ENCODE measurements around the gene TTBK1. TPM values are rescaled to one million over a fixed set of nuclear protein-coding genes. Genes with fewer than 3 reads are reported as not detected.

TTBK1 gene
- total RNA-seq, 1 experiment from 2014 or later: 0.68 TPM

DNA sequence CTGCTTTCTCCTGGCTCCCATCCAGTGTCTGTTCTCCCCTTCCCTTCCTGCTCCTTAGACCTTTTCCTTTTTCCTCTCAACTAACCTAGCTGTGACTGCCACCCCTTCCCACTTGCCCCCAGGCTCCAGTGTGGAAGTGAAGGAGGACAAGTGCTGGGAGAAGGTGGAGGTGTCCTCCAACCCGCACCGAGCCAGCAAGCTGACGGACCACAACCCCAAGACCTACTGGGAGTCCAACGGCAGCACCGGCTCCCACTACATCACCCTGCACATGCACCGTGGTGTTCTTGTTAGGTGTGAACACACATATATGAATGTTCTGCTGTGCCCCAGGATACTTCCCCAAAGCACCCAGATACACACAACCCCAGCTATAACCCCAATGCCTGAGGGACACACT lies 42.7 kb upstream of the TTBK1 start (continued):
- TF ChIP-seq, protein P1, sequence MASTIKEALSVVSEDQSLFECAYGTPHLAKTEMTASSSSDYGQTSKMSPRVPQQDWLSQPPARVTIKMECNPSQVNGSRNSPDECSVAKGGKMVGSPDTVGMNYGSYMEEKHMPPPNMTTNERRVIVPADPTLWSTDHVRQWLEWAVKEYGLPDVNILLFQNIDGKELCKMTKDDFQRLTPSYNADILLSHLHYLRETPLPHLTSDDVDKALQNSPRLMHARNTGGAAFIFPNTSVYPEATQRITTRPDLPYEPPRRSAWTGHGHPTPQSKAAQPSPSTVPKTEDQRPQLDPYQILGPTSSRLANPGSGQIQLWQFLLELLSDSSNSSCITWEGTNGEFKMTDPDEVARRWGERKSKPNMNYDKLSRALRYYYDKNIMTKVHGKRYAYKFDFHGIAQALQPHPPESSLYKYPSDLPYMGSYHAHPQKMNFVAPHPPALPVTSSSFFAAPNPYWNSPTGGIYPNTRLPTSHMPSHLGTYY (CRISPR knock-in tag; IDR thresholded peaks at IDR 0.05): no peak
- TF ChIP-seq ZNF423 (CRISPR knock-in tag; IDR thresholded peaks at IDR 0.05): no peak

DNA sequence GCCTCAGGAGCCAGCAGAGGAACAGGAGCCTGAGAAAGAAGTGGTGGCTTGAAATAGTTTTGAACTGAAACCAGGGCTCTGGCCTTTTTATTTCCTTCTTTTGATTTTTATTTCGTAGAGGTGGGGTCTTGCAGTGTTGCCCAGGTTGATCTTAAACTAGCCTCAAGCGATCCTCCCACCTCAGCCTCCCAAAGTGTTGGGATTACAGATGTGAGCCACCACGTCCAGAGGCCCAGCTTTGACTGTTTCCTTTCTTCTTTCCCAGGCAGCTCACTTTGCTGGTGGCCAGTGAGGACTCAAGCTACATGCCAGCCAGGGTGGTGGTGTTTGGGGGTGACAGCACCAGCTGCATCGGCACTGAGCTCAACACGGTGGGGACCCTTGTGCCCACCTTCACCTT lies 40.8 kb upstream of the TTBK1 start:
- CTCF ChIA-PET: no interaction called here
- TF ChIP-seq ZNF423 (CRISPR knock-in tag; IDR thresholded peaks at IDR 0.05): no peak
- TF ChIP-seq HMGA2 (CRISPR knock-in tag; IDR thresholded peaks at IDR 0.05): no peak
- TF ChIP-seq, protein P2, sequence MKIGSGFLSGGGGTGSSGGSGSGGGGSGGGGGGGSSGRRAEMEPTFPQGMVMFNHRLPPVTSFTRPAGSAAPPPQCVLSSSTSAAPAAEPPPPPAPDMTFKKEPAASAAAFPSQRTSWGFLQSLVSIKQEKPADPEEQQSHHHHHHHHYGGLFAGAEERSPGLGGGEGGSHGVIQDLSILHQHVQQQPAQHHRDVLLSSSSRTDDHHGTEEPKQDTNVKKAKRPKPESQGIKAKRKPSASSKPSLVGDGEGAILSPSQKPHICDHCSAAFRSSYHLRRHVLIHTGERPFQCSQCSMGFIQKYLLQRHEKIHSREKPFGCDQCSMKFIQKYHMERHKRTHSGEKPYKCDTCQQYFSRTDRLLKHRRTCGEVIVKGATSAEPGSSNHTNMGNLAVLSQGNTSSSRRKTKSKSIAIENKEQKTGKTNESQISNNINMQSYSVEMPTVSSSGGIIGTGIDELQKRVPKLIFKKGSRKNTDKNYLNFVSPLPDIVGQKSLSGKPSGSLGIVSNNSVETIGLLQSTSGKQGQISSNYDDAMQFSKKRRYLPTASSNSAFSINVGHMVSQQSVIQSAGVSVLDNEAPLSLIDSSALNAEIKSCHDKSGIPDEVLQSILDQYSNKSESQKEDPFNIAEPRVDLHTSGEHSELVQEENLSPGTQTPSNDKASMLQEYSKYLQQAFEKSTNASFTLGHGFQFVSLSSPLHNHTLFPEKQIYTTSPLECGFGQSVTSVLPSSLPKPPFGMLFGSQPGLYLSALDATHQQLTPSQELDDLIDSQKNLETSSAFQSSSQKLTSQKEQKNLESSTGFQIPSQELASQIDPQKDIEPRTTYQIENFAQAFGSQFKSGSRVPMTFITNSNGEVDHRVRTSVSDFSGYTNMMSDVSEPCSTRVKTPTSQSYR (CRISPR knock-in tag; IDR thresholded peaks at IDR 0.05): no peak
- no peaks in the 10 kb centered on the region for H3K36me3 Mint-ChIP-seq
- H3K9me3 Mint-ChIP-seq: no peaks in the 10 kb centered on the region
- H3K4me1 Mint-ChIP-seq: no peaks in the 10 kb centered on the region
- no peak overlapping the region for H3K27ac Mint-ChIP-seq
- DNase-seq (ENCODE audit: low spot score) (no peak), ATAC-seq (no peak)
- POLR2A ChIA-PET: interaction anchor here (0.6 kb wide), 1 partner anchor 95 kb away, joined by 3 read pairs; no protein-coding TSS in a partner anchor
- no peaks in the 10 kb centered on the region; the same call in 1 of the 2 replicates for H3K27me3 Mint-ChIP-seq (ENCODE audit: low read depth)
- H3K4me3 Mint-ChIP-seq: no peak overlapping the region

DNA sequence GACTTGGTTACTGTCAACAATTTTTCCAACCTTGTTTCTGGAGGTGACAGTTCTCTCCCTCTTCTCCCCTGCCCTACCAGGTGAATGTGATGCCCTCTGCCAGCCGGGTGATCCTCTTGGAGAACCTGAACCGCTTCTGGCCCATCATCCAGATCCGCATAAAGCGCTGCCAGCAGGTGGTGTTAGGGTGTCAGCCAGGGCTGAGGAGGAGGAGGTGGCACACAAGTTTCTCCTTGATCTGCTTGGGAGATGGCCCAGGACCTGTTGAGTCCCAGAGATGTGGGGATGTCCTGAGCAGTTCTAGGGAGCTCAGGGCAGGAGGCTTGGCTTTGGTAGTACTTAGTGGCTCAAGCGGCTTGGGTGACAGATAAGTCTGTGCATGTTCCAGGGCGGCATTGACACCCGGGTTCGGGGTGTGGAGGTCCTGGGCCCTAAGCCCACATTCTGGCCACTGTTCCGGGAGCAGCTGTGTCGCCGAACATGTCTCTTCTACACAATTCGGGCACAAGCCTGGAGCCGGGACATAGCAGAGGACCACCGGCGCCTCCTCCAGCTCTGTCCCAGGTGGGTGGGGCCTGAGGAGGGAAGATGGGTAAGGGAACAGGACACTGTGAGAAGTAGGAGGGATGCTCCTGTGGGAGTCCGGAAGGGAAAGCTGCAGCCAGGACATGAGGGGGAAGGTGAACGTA lies 40.1 kb upstream of the TTBK1 start:
- no peak for DNase-seq (ENCODE audit: low spot score)
- Mint-ChIP-seq H3K36me3 (no peaks in the 10 kb centered on the region), H3K27ac (no peak overlapping the region), H3K4me3 (no peak overlapping the region), H3K27me3 (ENCODE audit: low read depth) (no peaks in the 10 kb centered on the region; the same call in 1 of the 2 replicates), H3K9me3 (no peaks in the 10 kb centered on the region), H3K4me1 (no peaks in the 10 kb centered on the region)
- ATAC-seq: no peak
- POLR2A ChIA-PET: no interaction called here
- TF ChIP-seq ZNF532 (CRISPR knock-in tag; IDR thresholded peaks at IDR 0.05; ENCODE audit: borderline replicate concordance) (no peak), ZNF512 (CRISPR knock-in tag; IDR thresholded peaks at IDR 0.05; ENCODE audit: borderline replicate concordance) (no peak), ZNF219 (CRISPR knock-in tag; IDR thresholded peaks at IDR 0.05; ENCODE audit: borderline replicate concordance) (no peak), RELA (CRISPR knock-in tag; IDR thresholded peaks at IDR 0.05; ENCODE audit: borderline replicate concordance) (no peak), ZNF396 (CRISPR knock-in tag; IDR thresholded peaks at IDR 0.05; ENCODE audit: borderline replicate concordance) (no peak)
- CTCF ChIA-PET: interaction anchor here (1.5 kb wide), 1 partner anchor 26 kb away, joined by 5 read pairs; the partner anchor contains the start of gene DNPH1

All from WTC11 (cell line).